NB4 (cell line): Measurements from ENCODE around the gene PRIMA1.

Source experiments
- DNase-seq: peaks from one replicate; pipeline ENCODE4 v3.0.0; 2010; ENCODE audit warnings: low read depth
- H3K4me3 ChIP-seq: one replicate; pipeline ENCODE4 v1.5.1; 2011; ENCODE audit warnings: mild to moderate bottlenecking, low read depth, low read length, moderate library complexity
- CTCF ChIP-seq: IDR thresholded peaks from one replicate; pipeline ENCODE4 v1.5.1; 2012; ENCODE audit warnings: low read depth, low read length
- MAX ChIP-seq: IDR thresholded peaks from 2 replicates; pipeline ENCODE4 v1.6.1; 2011; ENCODE audit warnings: low read depth, low read length
- MYC ChIP-seq: IDR thresholded peaks from 2 replicates; pipeline ENCODE4 v1.6.1; 2011; ENCODE audit warnings: low read depth, low read length
- POLR2A ChIP-seq: IDR thresholded peaks from 2 replicates; pipeline ENCODE4 v1.6.1; 2011; ENCODE audit warnings: mild to moderate bottlenecking; ENCODE audit not compliant: insufficient read length; ENCODE audit errors: extremely low read depth

PRIMA1 gene

GRCh38 chr14:93706360-93706955, 81.8 kb downstream of the PRIMA1 start:
- no peak for TF ChIP-seq MYC
- no peak for TF ChIP-seq CTCF
- TF ChIP-seq POLR2A, result no peak
- TF ChIP-seq MAX, result no peak
- no peak overlapping the region for H3K4me3 ChIP-seq
- no peak for DNase-seq

GRCh38 chr14:93705513-93706156, 82.7 kb downstream of the PRIMA1 start:
- no peak for TF ChIP-seq POLR2A
- TF ChIP-seq MAX, result no peak
- no peak for TF ChIP-seq CTCF
- no peak for TF ChIP-seq MYC
- DNase-seq, result no peak
- H3K4me3 ChIP-seq, result no peak overlapping the region

GRCh38 chr14:93703941-93704340, 84.3 kb downstream of the PRIMA1 start:
- no peak overlapping the region for H3K4me3 ChIP-seq
- DNase-seq, result no peak
- TF ChIP-seq MYC (no peak), CTCF (no peak), MAX (no peak), POLR2A (no peak)

- DNase-seq, result no peak
- H3K4me3 ChIP-seq, result no peak overlapping the region
- TF ChIP-seq MAX (no peak), MYC (no peak), CTCF (no peak), POLR2A (no peak)
These were observed 85.3 kb downstream of the PRIMA1 start for GRCh38 chr14:93702946-93703345.

- TF ChIP-seq MAX (no peak), CTCF (no peak), POLR2A (no peak), MYC (no peak)
- H3K4me3 ChIP-seq, result no peak overlapping the region
- no peak for DNase-seq
These were observed 86.7 kb downstream of the PRIMA1 start for GRCh38 chr14:93701562-93701961.
